Measurements from ENCODE around the gene CYP4B1. TPM values are rescaled to one million over a fixed set of nuclear protein-coding genes. Genes with fewer than 3 reads are reported as not detected.
"Not testable (repeated sequence)": the region's sequence is repeated elsewhere in the genome, so short reads cannot be mapped to it uniquely, and the experiment has no call there.

Gene CYP4B1
- polyA plus RNA-seq, 4 donors = 0.81 to 28.9 (median 1.4) TPM

- no peak for DNase-seq
- no peaks in the 10 kb centered on the region for H3K36me3 ChIP-seq (ENCODE audit: control insufficient read depth in 3 of 3, insufficient read depth in 2 of 3, low read depth in 1 of 3, low read length in 3 of 3)
- FAIRE-seq = no peak
- H3K27ac ChIP-seq (ENCODE audit: low read depth in 1 of 3, low read length in 2 of 3) = no peak overlapping the region
- WGBS, 3 donors = 48 to 61% (median 53%) methylated on average over 2 of the region's 2 CpGs
- H3K4me1 ChIP-seq (ENCODE audit: control insufficient read depth in 3 of 3, insufficient read depth in 2 of 3, low read depth in 1 of 3, low read length in 2 of 3) = no peaks in the 10 kb centered on the region
- H3K4me3 ChIP-seq (ENCODE audit: low read depth in 1 of 3, low read length in 3 of 3) = no peak overlapping the region
- H3K9me3 ChIP-seq (ENCODE audit: control insufficient read depth in 2 of 2, insufficient read depth in 1 of 2, low read depth in 1 of 2, low read length in 1 of 2) = no peaks in the 10 kb centered on the region
- H3K27me3 ChIP-seq (ENCODE audit: control insufficient read depth in 3 of 3, insufficient read depth in 3 of 3, low read length in 3 of 3) = peaks cover 0 to 5% (median 0%) of the 10 kb centered on the region in 3 donors
Observed at GRCh38 chr1:46823151-46823550, 24.3 kb downstream of the CYP4B1 start.

GRCh38 chr1:46826892-46827291 is 28.0 kb downstream of the CYP4B1 start:
- H3K27ac ChIP-seq (ENCODE audit: low read depth in 1 of 3, low read length in 2 of 3); H3K4me3 ChIP-seq (ENCODE audit: low read depth in 1 of 3, low read length in 3 of 3); DNase-seq; H3K9me3 ChIP-seq (ENCODE audit: control insufficient read depth in 2 of 2, insufficient read depth in 1 of 2, low read depth in 1 of 2, low read length in 1 of 2); H3K27me3 ChIP-seq (ENCODE audit: control insufficient read depth in 3 of 3, insufficient read depth in 3 of 3, low read length in 3 of 3); H3K4me1 ChIP-seq (ENCODE audit: control insufficient read depth in 3 of 3, insufficient read depth in 2 of 3, low read depth in 1 of 3, low read length in 2 of 3); H3K36me3 ChIP-seq (ENCODE audit: control insufficient read depth in 3 of 3, insufficient read depth in 2 of 3, low read depth in 1 of 3, low read length in 3 of 3); FAIRE-seq: not testable (repeated sequence)
- WGBS, 3 donors = 55 to 56% (median 55%) methylated on average over 2 of the region's 2 CpGs

- Histone ChIP-seq H3K27ac (ENCODE audit: low read depth in 1 of 3, low read length in 2 of 3) (no peak overlapping the region), H3K9me3 (ENCODE audit: control insufficient read depth in 2 of 2, insufficient read depth in 1 of 2, low read depth in 1 of 2, low read length in 1 of 2) (no peaks in the 10 kb centered on the region), H3K36me3 (ENCODE audit: control insufficient read depth in 3 of 3, insufficient read depth in 2 of 3, low read depth in 1 of 3, low read length in 3 of 3) (no peaks in the 10 kb centered on the region), H3K4me1 (ENCODE audit: control insufficient read depth in 3 of 3, insufficient read depth in 2 of 3, low read depth in 1 of 3, low read length in 2 of 3) (no peaks in the 10 kb centered on the region), H3K27me3 (ENCODE audit: control insufficient read depth in 3 of 3, insufficient read depth in 3 of 3, low read length in 3 of 3) (peaks cover 0 to 2% (median 0%) of the 10 kb centered on the region in 3 donors), H3K4me3 (ENCODE audit: low read depth in 1 of 3, low read length in 3 of 3) (no peak overlapping the region)
- DNase-seq = no peak
- no peak for FAIRE-seq
- WGBS, 3 donors = 52 to 65% (median 59%) methylated on average over 10 of the region's 10 CpGs
Observed at GRCh38 chr1:46830665-46831322, 31.9 kb downstream of the CYP4B1 start.

- not testable (repeated sequence) for H3K4me1 ChIP-seq (ENCODE audit: control insufficient read depth in 3 of 3, insufficient read depth in 2 of 3, low read depth in 1 of 3, low read length in 2 of 3); H3K36me3 ChIP-seq (ENCODE audit: control insufficient read depth in 3 of 3, insufficient read depth in 2 of 3, low read depth in 1 of 3, low read length in 3 of 3); DNase-seq; H3K27ac ChIP-seq (ENCODE audit: low read depth in 1 of 3, low read length in 2 of 3); H3K4me3 ChIP-seq (ENCODE audit: low read depth in 1 of 3, low read length in 3 of 3); FAIRE-seq; H3K27me3 ChIP-seq (ENCODE audit: control insufficient read depth in 3 of 3, insufficient read depth in 3 of 3, low read length in 3 of 3); H3K9me3 ChIP-seq (ENCODE audit: control insufficient read depth in 2 of 2, insufficient read depth in 1 of 2, low read depth in 1 of 2, low read length in 1 of 2)
- WGBS, 3 donors = 76 to 88% (median 79%) methylated on average over 6 of the region's 6 CpGs
Observed at GRCh38 chr1:46835469-46835868, 36.6 kb downstream of the CYP4B1 start.

- WGBS, 3 donors = 71 to 74% (median 73%) methylated on average over 8 to 9 of the region's 9 CpGs
- not testable (repeated sequence) for H3K4me3 ChIP-seq (ENCODE audit: low read depth in 1 of 3, low read length in 3 of 3); H3K36me3 ChIP-seq (ENCODE audit: control insufficient read depth in 3 of 3, insufficient read depth in 2 of 3, low read depth in 1 of 3, low read length in 3 of 3); H3K9me3 ChIP-seq (ENCODE audit: control insufficient read depth in 2 of 2, insufficient read depth in 1 of 2, low read depth in 1 of 2, low read length in 1 of 2); H3K27ac ChIP-seq (ENCODE audit: low read depth in 1 of 3, low read length in 2 of 3); H3K4me1 ChIP-seq (ENCODE audit: control insufficient read depth in 3 of 3, insufficient read depth in 2 of 3, low read depth in 1 of 3, low read length in 2 of 3); H3K27me3 ChIP-seq (ENCODE audit: control insufficient read depth in 3 of 3, insufficient read depth in 3 of 3, low read length in 3 of 3); DNase-seq; FAIRE-seq
Observed at GRCh38 chr1:46846386-46846785, 47.5 kb downstream of the CYP4B1 start.

- DNase-seq = peak in 1 of 2 donors; percentile 24
- H3K4me3 ChIP-seq (ENCODE audit: low read depth in 1 of 3, low read length in 3 of 3); H3K36me3 ChIP-seq (ENCODE audit: control insufficient read depth in 3 of 3, insufficient read depth in 2 of 3, low read depth in 1 of 3, low read length in 3 of 3); FAIRE-seq; H3K4me1 ChIP-seq (ENCODE audit: control insufficient read depth in 3 of 3, insufficient read depth in 2 of 3, low read depth in 1 of 3, low read length in 2 of 3); H3K9me3 ChIP-seq (ENCODE audit: control insufficient read depth in 2 of 2, insufficient read depth in 1 of 2, low read depth in 1 of 2, low read length in 1 of 2); H3K27me3 ChIP-seq (ENCODE audit: control insufficient read depth in 3 of 3, insufficient read depth in 3 of 3, low read length in 3 of 3); H3K27ac ChIP-seq (ENCODE audit: low read depth in 1 of 3, low read length in 2 of 3): not testable (repeated sequence)
- WGBS, 3 donors = 54 to 68% (median 61%) methylated on average over 8 of the region's 8 CpGs
Observed at GRCh38 chr1:46857660-46858065, 58.8 kb downstream of the CYP4B1 start.

- H3K36me3 ChIP-seq (ENCODE audit: control insufficient read depth in 3 of 3, insufficient read depth in 2 of 3, low read depth in 1 of 3, low read length in 3 of 3) = no peaks in the 10 kb centered on the region
- peaks cover 0 to 11% of the 10 kb centered on the region in 2 donors for H3K9me3 ChIP-seq (ENCODE audit: control insufficient read depth in 2 of 2, insufficient read depth in 1 of 2, low read depth in 1 of 2, low read length in 1 of 2)
- FAIRE-seq = no peak
- H3K4me1 ChIP-seq (ENCODE audit: control insufficient read depth in 3 of 3, insufficient read depth in 2 of 3, low read depth in 1 of 3, low read length in 2 of 3) = no peaks in the 10 kb centered on the region
- H3K27ac ChIP-seq (ENCODE audit: low read depth in 1 of 3, low read length in 2 of 3) = no peak overlapping the region
- 88 to 95% (median 93%) methylated on average over 2 of the region's 2 CpGs for WGBS, 3 donors
- no peak for DNase-seq
- H3K4me3 ChIP-seq (ENCODE audit: low read depth in 1 of 3, low read length in 3 of 3) = no peak overlapping the region
- peaks cover 0 to 4% (median 0%) of the 10 kb centered on the region in 3 donors for H3K27me3 ChIP-seq (ENCODE audit: control insufficient read depth in 3 of 3, insufficient read depth in 3 of 3, low read length in 3 of 3)
Observed at GRCh38 chr1:46862348-46862747, 63.5 kb downstream of the CYP4B1 start.

All from small intestine (tissue), 7 donors.